ENCODE measurements around the gene TXNDC5. TPM values are rescaled to one million over a fixed set of nuclear protein-coding genes. Genes with fewer than 3 reads are reported as not detected.

TXNDC5 gene
- total RNA-seq, 6 experiments from 2014 or later: 226 to 280 (median 258) TPM

GRCh38 chr6:7920425-7920824 lies 9.8 kb upstream of the TXNDC5 start:
- H3K27ac Mint-ChIP-seq: no peak overlapping the region
- no peak for DNase-seq
- H3K4me1 Mint-ChIP-seq (ENCODE audit: low read depth): no peaks in the 10 kb centered on the region
- peaks cover 4% of the 10 kb centered on the region for H3K27me3 Mint-ChIP-seq (ENCODE audit: insufficient read depth)
- TF ChIP-seq CTCF (IDR thresholded peaks at IDR 0.05): no peak
- H3K9me3 Mint-ChIP-seq: no peaks in the 10 kb centered on the region
- H3K36me3 Mint-ChIP-seq (ENCODE audit: low read depth): no peaks in the 10 kb centered on the region
- H3K4me3 Mint-ChIP-seq: no peak overlapping the region

GRCh38 chr6:7919871-7920270 lies 9.3 kb upstream of the TXNDC5 start:
- no peak overlapping the region for H3K27ac Mint-ChIP-seq
- TF ChIP-seq CTCF (IDR thresholded peaks at IDR 0.05): no peak
- peaks cover 4% of the 10 kb centered on the region for H3K27me3 Mint-ChIP-seq (ENCODE audit: insufficient read depth)
- H3K36me3 Mint-ChIP-seq (ENCODE audit: low read depth): no peaks in the 10 kb centered on the region
- DNase-seq: no peak
- H3K4me1 Mint-ChIP-seq (ENCODE audit: low read depth): no peaks in the 10 kb centered on the region
- H3K4me3 Mint-ChIP-seq: no peak overlapping the region
- no peaks in the 10 kb centered on the region for H3K9me3 Mint-ChIP-seq

- Mint-ChIP-seq H3K4me1 (ENCODE audit: low read depth) (no peaks in the 10 kb centered on the region), H3K4me3 (no peak overlapping the region), H3K27me3 (ENCODE audit: insufficient read depth) (peaks cover 2% of the 10 kb centered on the region), H3K27ac (no peak overlapping the region), H3K36me3 (ENCODE audit: low read depth) (no peaks in the 10 kb centered on the region), H3K9me3 (no peaks in the 10 kb centered on the region)
- no peak for DNase-seq
- TF ChIP-seq CTCF (IDR thresholded peaks at IDR 0.05): no peak
These were observed 7.8 kb upstream of the TXNDC5 start for GRCh38 chr6:7918403-7918802.

- TF ChIP-seq CTCF (IDR thresholded peaks at IDR 0.05): no peak
- no peak overlapping the region for H3K27ac Mint-ChIP-seq
- no peaks in the 10 kb centered on the region for H3K9me3 Mint-ChIP-seq
- H3K27me3 Mint-ChIP-seq (ENCODE audit: insufficient read depth): peaks cover 2% of the 10 kb centered on the region
- H3K4me1 Mint-ChIP-seq (ENCODE audit: low read depth): no peaks in the 10 kb centered on the region
- H3K36me3 Mint-ChIP-seq (ENCODE audit: low read depth): no peaks in the 10 kb centered on the region
- DNase-seq: no peak
- no peak overlapping the region for H3K4me3 Mint-ChIP-seq
These were observed 7.1 kb upstream of the TXNDC5 start for GRCh38 chr6:7917729-7918128.

DNA sequence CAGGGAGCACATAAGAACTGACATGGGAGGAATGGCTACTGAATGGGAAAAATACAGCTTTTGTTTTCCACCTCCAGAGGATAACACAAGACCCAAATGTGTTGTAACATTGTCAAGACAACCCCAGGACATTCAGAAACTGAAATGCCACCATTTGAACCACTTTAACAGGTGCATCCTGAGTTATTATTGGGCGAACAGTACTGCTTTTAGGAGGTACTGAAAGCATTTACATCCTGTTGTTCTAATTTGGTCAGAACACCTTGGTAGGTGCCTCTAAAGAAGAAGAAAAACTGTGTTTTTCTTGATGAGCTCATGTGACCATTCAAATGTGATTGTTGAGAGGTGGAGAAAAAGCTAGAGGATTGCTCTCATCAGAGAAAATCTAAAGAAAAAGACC lies 6.4 kb upstream of the TXNDC5 start:
- no peaks in the 10 kb centered on the region for H3K9me3 Mint-ChIP-seq
- H3K4me3 Mint-ChIP-seq: no peak overlapping the region
- no peaks in the 10 kb centered on the region for H3K36me3 Mint-ChIP-seq (ENCODE audit: low read depth)
- no peaks in the 10 kb centered on the region for H3K4me1 Mint-ChIP-seq (ENCODE audit: low read depth)
- H3K27me3 Mint-ChIP-seq (ENCODE audit: insufficient read depth): peaks cover 2% of the 10 kb centered on the region
- no peak for TF ChIP-seq CTCF (IDR thresholded peaks at IDR 0.05)
- no peak overlapping the region for H3K27ac Mint-ChIP-seq
- DNase-seq: no peak

All from HFFc6 (cell line).